CD4-positive, alpha-beta T cell treated with Interleukin-15 for 1 hour (primary cell): Measurements from ENCODE around the gene DPP4.

Experiments used
- DNase-seq: peaks from one replicate; pipeline ENCODE4 v3.0.0-alpha.2; 2020

DPP4 gene

GRCh38 chr2:162013514-162014475 lies 60.2 kb downstream of the DPP4 start:
- DNase-seq: no peak

GRCh38 chr2:162012565-162013058 lies 61.4 kb downstream of the DPP4 start:
- DNase-seq: no peak

- DNase-seq: peak; percentile 45
Observed at GRCh38 chr2:162011706-162012564, 62.1 kb downstream of the DPP4 start.

DNA sequence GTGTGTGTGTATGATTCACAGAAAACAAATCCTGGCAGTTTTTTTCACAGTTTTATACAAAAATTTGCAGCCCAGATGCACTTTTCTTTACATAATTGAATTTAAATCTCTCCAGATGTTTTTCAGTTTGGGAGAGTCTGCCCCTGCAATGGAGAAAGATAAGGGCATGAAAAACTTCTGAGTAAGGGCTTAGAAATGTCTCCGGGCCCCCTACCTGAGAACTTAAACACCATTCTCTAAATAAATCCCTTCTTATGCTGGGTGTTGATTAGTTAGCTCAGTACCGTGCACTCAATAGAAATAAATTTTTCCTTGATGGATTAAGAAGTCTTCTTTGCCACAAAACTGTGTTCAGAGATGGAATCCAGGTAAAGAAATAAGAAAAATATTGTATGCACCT lies 64.5 kb downstream of the DPP4 start:
- DNase-seq: no peak

DNA sequence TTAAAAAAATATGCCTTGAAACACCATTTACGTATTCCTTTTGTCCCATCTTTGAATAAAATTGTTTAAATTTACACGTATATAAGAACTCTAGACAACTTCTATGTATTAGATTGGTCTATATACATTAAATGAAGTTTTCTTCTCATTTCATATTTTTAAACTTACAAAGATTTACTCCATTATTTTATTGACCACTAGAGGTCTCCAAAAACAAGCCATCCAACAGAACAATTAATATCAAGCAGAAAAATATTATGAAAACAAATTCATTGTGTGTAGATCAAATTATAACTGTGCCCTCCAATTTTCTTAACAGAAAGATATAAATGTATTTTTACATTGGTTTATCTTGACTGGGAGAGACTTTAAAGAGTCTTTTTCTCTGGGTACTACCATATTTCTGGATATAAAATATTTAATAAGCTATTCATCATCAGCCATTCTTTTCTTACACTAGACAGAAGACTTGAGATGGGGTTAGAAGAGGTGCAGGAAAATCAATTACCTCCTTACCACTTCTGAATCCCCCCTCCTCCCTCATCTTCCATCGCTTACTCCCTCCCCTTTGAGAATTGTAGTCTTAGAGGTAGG lies 66.5 kb downstream of the DPP4 start:
- no peak for DNase-seq

DNA sequence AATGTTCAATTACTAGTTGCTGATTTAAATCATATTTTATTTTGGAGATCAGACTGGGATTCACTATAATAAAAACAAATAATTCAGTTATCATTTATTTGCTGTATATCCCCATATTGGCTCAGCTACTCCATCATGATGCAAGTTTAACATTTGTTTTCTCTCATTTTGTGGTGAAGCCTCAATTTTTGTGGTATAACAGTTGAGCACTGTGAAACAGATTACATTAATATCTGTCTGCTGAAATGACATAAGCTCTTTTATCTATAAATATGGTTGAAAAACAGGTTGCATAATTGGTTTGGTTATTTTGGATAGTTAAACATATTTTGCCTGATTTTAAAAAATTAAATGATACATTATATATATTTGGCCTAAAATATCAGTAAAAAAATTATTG lies 67.7 kb downstream of the DPP4 start:
- no peak for DNase-seq

DNA sequence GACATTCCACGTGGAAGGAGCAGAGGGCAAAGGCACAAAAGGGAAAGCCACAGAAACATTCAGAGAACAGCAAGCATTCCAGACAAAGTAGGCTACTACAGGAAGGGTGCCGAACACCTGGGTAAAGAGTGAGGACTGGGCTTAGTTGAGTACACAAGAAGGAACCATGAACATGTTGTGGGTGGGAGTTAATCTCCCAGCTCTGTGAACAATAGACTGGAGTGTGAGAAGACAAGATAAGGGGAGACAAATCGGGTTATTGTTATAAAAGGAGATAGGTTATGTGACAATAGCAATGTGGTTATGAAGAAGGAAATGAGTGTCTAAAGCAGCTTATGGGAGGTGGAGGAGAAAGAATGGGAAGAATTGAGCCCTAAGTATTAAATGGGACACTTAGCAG lies 70.0 kb downstream of the DPP4 start:
- no peak for DNase-seq

DNA sequence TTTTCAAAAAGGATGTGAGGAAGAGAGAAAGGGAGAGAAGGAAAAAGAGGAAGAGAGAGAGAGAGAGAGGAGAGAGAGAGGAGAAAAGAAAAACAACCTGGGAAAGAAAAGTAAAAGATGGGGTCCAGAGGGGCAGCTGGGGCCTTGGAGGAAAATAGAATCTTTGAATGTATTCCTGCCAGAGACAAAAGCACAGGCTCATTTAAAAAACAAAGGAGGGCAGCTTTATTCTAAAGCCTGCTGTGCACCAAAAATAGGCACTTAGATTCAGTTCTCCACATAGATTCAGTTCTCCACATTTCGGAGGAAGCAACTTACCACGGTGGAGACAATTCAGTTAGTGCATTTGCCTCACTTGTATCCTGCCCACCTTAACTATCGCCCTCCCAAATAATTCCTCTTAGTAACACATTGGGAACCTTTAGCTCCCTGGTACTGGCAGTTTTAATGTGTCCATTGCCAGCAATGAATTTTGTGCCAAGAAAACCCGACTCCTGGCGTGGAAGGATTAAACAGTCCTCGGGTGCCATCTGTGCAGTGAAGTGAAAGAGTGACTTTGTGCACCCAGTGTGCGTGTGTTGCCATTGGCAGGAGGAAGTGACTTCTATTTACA lies 71.3 kb downstream of the DPP4 start:
- no peak for DNase-seq

- no peak for DNase-seq
Observed at GRCh38 chr2:162000431-162000830, 73.6 kb downstream of the DPP4 start.

GRCh38 chr2:161999321-161999720 lies 74.7 kb downstream of the DPP4 start:
- DNase-seq: no peak

- no peak for DNase-seq
Observed at GRCh38 chr2:161998857-161999256, 75.2 kb downstream of the DPP4 start.

- DNase-seq: no peak
Observed at GRCh38 chr2:161997916-161998471, 76.0 kb downstream of the DPP4 start.

DNA sequence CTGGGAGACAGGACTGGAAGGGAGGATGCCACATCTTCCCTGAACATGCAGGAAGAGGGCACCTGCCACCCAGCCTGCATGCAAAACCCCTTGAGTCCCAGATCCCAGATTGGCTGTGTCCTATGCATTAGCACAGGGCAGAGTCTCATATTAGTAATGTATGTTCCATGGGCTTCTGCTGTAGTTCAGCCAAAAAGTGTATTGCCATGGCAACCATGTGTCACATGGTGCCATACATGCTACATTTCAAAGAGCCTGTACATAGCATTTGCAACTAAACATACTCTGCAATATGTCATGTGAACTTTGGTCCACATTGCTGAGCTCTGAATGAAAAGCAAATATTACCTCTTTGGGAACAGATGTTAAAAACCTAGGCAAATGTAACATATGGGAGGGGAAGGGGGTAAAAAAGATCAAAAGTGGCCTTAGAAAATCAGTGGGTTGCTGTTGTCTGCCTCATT lies 78.4 kb downstream of the DPP4 start:
- DNase-seq: peak; percentile 27

GRCh38 chr2:161994761-161995520 lies 79.1 kb downstream of the DPP4 start:
- DNase-seq: no peak

- DNase-seq: peak; percentile 82
Observed at GRCh38 chr2:161992531-161992930, 81.5 kb downstream of the DPP4 start.

DNA sequence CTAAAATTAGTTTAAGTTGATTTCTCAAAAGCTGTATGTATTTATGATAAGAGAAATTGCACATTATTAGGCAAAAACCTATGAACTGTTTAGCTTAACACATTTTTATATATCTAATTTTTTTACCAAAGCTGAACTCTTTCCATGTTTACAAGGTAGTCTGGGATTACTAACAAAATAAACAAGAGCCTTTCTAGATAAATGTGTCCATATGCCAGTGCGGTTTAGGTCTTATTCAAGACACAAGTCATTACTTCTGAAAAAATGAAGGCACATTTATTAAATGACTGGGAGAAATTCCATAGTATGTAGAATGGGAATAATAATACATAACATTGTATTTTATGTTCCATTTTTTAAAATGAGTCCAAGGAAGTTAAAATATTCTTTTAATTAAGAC lies 82.0 kb downstream of the DPP4 start:
- DNase-seq: no peak

DNA sequence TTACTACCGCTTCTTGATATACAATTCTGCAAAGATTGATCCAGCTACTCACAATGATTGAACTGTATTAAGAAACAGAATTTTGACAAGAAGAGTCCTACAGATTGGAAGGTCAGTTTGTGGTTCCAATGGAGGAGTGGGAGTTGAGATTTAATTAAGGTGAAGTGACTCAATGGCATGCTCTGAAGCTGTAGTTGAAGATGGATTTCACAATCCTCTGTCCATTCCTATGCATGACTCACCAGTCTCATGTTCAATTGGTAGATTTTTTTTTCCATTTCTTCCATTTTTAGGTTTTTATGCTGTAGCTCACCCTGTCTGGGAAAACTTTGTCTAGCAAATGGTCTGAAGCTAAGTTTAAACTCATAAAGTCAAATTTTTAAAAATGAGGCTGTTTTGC lies 83.3 kb downstream of the DPP4 start:
- no peak for DNase-seq

DNA sequence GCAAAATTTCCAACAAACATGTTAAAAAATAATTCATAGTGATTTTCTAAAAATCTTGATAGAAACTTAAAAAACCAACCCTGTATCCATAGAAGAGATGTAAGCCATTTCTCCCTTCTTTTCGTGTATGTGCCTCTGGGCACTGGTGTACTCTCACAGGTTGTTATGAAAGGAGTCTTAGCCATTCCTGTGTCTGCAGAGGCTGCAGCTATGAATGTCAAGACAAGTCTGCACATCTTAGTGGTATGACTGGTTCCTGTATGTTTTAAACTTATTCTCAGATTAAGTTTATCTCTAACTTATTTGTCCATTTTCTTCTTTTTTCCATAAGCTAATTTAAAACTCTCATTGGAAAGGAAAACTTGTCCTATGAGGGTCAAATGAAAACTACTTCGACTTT lies 84.0 kb downstream of the DPP4 start:
- no peak for DNase-seq

DNA sequence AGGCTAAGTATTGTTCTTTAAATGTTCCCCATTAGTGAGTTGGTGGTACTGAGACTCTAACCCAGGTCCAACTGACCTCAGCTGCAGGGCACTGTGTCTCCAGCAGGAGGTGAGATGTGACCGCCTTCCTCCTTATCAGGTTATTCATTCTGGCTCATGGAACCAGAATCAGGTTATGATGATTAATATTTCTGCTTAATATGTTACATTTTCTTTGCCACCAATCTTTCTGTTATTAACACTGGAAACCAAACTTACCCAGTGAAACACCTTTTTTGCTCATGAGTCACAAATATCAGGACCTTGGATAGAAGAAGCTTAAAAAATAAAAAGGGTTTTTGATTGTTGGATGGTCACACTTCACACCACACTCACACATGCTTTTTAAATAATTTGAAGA lies 85.4 kb downstream of the DPP4 start:
- no peak for DNase-seq

DNA sequence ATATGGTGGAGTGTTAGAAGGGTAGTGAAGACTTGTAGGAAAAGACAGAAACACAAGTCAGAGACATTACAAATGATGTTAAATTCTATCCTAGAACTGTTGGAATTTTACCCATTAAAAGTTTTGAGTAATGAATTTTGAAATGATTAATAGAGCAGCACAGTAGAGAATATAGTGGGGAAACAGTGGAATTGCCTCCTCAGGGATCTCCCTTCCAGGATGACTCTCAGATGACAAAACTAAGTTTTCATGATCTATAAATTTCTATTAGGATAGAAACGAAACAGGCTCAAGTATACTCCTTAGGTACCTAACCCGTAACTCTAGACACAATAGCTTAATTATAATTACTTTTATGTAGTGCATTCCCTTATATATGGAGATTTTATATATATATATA lies 86.7 kb downstream of the DPP4 start:
- DNase-seq: no peak

DNA sequence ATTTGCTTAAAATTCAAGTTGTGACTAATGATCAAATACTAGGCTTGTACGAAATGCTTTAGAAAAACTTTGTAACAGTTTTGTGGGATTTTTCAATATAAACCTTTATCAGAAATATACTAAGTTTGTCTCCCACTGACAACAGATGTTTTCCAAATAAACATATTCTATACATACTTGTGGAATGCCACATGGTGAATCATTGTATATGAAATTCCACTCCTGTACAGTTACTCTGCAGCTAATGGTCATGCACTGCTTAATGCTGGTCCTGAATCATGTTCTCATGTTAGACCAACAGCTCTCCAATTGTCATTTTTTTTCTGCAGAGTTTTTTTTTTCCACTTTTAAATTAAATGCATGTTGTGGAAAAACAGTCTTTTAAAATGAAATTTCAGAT lies 90.1 kb downstream of the DPP4 start:
- DNase-seq: no peak

GRCh38 chr2:161983331-161983651 lies 90.7 kb downstream of the DPP4 start:
- DNase-seq: no peak
